GM19468 (cell line): Measurements from ENCODE around the gene GET3.
"Not testable (repeated sequence)": the region's sequence is repeated elsewhere in the genome, so short reads cannot be mapped to it uniquely, and the experiment has no call there.

Experiments used
- ATAC-seq: cut with Tn5 transposase; IDR thresholded peaks from one replicate; pipeline ENCODE4 v1.9.1; 2021; ENCODE audit warnings: mild to moderate bottlenecking, moderate library complexity, moderate number of reproducible peaks; ENCODE audit not compliant: unreplicated experiment; ENCODE audit errors: extremely low read depth

GET3 gene

DNA sequence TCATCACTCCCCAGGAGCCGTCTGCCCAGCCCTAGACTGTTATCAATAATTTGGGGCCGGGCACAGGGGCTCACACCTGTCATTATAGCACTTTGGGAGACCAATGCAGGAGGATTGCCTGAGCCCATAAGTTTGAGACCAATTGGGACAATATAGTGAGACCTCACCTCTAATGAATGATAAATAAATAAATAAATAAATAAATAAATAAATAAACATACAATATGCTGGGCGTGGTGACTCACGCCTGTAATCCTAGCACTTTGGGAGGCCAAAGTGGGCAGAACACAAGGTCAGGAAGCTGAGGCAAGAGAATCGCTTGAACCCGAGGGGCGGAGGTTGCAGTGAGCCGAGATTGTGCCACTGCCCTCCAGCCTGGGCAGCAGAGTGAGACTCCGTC lies 24.0 kb upstream of the GET3 start:
- not testable (repeated sequence) for ATAC-seq

DNA sequence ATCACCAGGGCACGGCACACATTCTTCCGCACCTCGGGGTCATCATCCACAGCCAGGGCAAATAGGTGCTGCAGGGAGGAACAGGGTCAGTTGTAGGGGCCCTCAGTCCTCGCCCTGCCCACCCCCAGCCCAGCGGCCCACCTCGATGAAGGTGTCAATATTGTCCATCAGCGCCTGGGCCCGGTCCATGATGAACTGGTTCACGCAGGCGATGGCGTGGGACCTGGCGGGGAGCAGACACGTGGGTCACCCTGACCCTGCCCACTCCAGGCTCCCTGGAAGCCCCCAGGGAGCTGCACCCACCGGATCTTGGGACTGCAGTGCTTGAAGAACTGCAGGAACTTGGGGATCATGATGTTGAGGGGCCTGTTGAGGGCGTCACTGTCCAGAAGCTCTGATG lies 22.2 kb upstream of the GET3 start:
- no peak for ATAC-seq

GRCh38 chr19:12715929-12716328 lies 21.4 kb upstream of the GET3 start:
- no peak for ATAC-seq

DNA sequence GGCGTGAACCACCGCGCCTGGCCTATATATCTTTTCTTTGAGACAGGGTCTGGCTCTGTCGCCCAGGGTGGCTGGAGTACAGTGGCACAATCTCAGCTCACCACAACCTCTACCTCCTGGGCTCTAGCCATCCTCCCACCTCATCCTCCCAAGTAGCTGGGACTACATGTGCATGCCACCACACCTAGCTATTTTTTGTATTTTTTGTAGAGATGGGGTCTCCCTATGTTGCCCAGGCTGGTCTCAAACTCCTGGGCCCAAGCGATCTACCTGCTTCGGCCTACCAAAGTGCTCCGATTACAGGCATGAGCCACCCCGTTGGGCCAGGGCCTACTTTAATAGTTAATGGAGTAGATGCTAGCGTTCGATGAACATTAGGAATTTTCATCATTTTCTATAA lies 17.0 kb upstream of the GET3 start:
- ATAC-seq: no peak

- no peak for ATAC-seq
Measured at GRCh38 chr19:12720851-12721655, 16.2 kb upstream of the GET3 start.

- ATAC-seq: no peak
Measured at GRCh38 chr19:12721656-12722565, 15.4 kb upstream of the GET3 start.

GRCh38 chr19:12722566-12723380 lies 14.5 kb upstream of the GET3 start:
- peak; percentile 60 for ATAC-seq

- ATAC-seq: no peak
Measured at GRCh38 chr19:12723381-12723640, 14.0 kb upstream of the GET3 start.

DNA sequence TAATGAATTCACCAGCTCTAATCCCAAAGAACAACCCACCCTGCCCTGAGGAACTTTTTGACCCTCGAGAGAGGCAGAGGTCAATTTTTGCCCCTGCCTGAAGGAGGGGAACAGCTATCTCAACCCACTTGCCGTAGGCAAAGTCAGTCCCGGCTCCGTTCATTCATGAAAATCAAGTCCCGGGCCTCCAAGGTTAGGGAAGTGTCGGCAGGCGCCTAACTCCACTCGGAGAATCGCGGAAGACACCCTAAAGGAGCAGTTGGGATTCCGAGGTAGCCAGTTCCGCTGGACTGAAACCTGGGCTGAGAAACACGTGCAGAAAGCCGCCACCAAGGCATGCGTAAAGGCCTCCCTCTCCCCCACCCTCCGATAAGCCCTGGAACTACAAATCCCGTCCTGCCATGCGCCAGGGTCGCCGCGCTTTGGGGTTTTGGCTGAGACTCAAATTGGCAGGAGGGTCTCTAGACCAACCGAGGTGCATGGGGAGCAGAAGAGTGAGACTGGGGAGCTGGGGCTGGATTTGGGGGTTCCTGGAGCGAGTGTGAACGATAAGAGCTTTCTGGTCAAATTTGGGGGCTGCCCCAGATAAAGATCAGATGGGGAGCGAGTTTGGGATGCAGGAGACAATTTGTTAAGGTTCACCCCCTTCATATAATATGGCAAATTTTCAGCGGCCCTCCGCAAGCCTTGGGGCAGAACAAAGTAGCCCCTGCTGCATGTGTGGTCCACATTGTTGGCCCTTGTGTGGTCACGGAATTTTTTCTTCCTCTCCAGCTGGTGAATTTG lies 13.5 kb upstream of the GET3 start, which contains the start of gene TNPO2:
TSS of gene TNPO2 (minus strand) at position 292 of the 786 bp plus-strand sequence. CDS start 2,955 bp downstream, outside the sequence.
- ATAC-seq: no peak

- not testable (repeated sequence) for ATAC-seq
Measured at GRCh38 chr19:12725612-12726011, 11.7 kb upstream of the GET3 start.

GRCh38 chr19:12726988-12727316 lies 10.3 kb upstream of the GET3 start:
- ATAC-seq: no peak

- no peak for ATAC-seq
Measured at GRCh38 chr19:12727745-12728433, 9.4 kb upstream of the GET3 start.

GRCh38 chr19:12730064-12730463 lies 7.2 kb upstream of the GET3 start:
- ATAC-seq: no peak

DNA sequence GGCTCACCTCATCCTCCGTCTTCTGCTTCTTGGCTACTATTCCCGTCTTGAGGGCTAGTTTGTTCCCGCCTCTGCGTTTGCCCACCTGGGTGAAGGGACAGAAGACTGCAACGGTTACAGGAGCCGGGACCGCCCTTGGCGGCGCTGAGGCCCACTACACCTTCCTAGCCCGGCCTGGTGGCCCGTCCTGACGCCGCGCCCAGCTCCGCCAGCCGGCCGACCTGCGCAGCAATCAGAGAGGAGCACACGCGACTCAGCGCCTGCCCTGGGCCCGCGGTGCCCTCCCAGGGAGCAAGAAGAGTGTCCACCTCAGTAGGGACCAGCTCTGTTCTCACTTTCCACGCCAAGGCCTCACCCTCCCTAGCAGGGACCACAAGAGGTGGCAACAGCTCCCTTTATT lies 6.0 kb upstream of the GET3 start:
- ATAC-seq: no peak

- ATAC-seq: no peak
Measured at GRCh38 chr19:12733369-12734214, 3.7 kb upstream of the GET3 start.

- no peak for ATAC-seq
Measured at GRCh38 chr19:12737835-12738351, 596 bp downstream of the GET3 start.

GRCh38 chr19:12745166-12745897 lies 8.0 kb downstream of the GET3 start:
- ATAC-seq: no peak

DNA sequence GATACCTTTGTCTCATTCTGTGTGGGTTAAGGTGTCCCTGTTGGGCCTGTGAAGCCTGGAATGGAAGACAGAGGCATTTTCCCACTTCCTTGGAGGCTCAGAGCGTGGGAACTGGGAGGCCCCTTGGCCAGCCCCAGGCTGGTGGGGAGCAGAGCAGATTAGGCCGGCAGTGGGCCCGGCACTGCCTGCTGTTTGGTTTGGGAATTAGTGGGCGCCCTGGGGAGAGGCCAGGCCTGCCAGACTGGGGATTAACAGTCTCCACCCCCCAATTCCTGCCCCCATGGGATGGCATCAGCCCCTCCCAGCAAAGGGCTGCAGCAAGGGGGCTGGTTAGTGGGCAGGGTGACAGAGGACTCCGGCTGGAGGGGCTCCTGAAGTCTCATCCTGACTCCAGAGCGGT lies 11.2 kb downstream of the GET3 start:
- ATAC-seq: no peak
